ENCODE results near the gene DNAJC12.
"Not testable (repeated sequence)": the region's sequence is repeated elsewhere in the genome, so short reads cannot be mapped to it uniquely, and the experiment has no call there.

Gene DNAJC12

DNA sequence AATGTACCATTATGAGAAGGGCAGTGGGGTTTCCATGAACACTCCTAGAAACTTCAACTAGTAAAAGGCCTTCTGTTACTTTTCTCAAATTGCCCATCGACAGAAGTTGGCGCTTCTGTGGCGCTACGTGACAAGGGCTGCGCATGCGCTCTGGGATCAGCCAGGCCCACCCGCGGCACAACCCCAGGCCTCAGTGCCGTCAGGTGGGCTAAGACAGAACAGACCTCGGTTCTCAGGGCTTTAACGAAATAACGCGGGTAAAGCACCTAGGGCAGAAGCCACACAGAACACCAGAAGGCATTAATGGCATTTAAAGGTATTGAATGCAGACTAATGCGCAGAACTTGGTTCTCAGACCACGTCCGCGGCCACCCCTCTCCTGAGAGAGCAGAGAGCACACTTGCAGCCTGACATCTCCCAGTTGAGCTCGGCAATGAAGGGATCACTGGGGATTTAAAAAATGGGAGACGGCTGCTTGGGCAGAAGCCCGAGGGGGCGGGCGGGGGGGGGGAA, 74.4 kb downstream of the DNAJC12 start:
- DNase-seq (ENCODE audit: low read depth), result peak; percentile 67

GRCh38 chr10:67762567-67762966, 75.4 kb downstream of the DNAJC12 start:
- DNase-seq (ENCODE audit: low read depth), result not testable (repeated sequence)

GRCh38 chr10:67760272-67760671, 77.7 kb downstream of the DNAJC12 start:
- DNase-seq (ENCODE audit: low read depth), result no peak
